HG02588 (cell line): ENCODE data around the gene CCDC12.

Source experiments
- ATAC-seq: cut with Tn5 transposase; IDR thresholded peaks from one replicate; pipeline ENCODE4 v1.9.1; 2021; ENCODE audit warnings: mild to moderate bottlenecking, moderate library complexity; ENCODE audit not compliant: unreplicated experiment

CCDC12 gene

GRCh38 chr3:47008234-47008796 is 31.8 kb upstream of the CCDC12 start:
- ATAC-seq = no peak

- ATAC-seq = no peak
These were observed 31.1 kb upstream of the CCDC12 start for GRCh38 chr3:47007482-47008233.

GRCh38 chr3:47007001-47007400 is 30.5 kb upstream of the CCDC12 start:
- ATAC-seq = no peak

GRCh38 chr3:47006145-47006651 is 29.7 kb upstream of the CCDC12 start:
- ATAC-seq = no peak

- ATAC-seq = no peak
These were observed 28.9 kb upstream of the CCDC12 start for GRCh38 chr3:47005212-47006144.

GRCh38 chr3:47004369-47005211 is 28.0 kb upstream of the CCDC12 start:
- ATAC-seq = no peak

GRCh38 chr3:47003461-47004368 is 27.2 kb upstream of the CCDC12 start:
- no peak for ATAC-seq

GRCh38 chr3:47003056-47003410 is 26.5 kb upstream of the CCDC12 start:
- no peak for ATAC-seq

GRCh38 chr3:47002171-47003055 is 25.9 kb upstream of the CCDC12 start:
- ATAC-seq = no peak

GRCh38 chr3:47001731-47002170 is 25.2 kb upstream of the CCDC12 start:
- no peak for ATAC-seq

GRCh38 chr3:47000922-47001730 is 24.6 kb upstream of the CCDC12 start:
- no peak for ATAC-seq

- no peak for ATAC-seq
These were observed 23.8 kb upstream of the CCDC12 start for GRCh38 chr3:47000198-47000815.

- ATAC-seq = no peak
These were observed 23.1 kb upstream of the CCDC12 start for GRCh38 chr3:46999516-47000197.

GRCh38 chr3:46998852-46999515 is 22.4 kb upstream of the CCDC12 start:
- no peak for ATAC-seq

GRCh38 chr3:46998121-46998851 is 21.7 kb upstream of the CCDC12 start:
- ATAC-seq = no peak
